Kidney (tissue), 14 donors: Measurements from ENCODE around the gene NYNRIN. TPM values are rescaled to one million over a fixed set of nuclear protein-coding genes. Genes with fewer than 3 reads are reported as not detected.
"Not testable (repeated sequence)": the region's sequence is repeated elsewhere in the genome, so short reads cannot be mapped to it uniquely, and the experiment has no call there.

Source experiments
- DNase-seq, 5 donors: peaks; one replicate each; pipeline ENCODE4 v3.0.0-alpha.2; 2013 to 2020
- FAIRE-seq: peaks from 2 replicates; lab custom pipeline; 2012; peaks lifted over from hg19 to GRCh38; lab: Jason Lieb, UNC
- H3K27ac ChIP-seq, 2 donors: one replicate each; pipeline ENCODE4 v1.7.0; 2013; ENCODE audit warnings: low read depth in 2 of 2, low read length in 2 of 2, inconsistent platforms in 1 of 2
- H3K27me3 ChIP-seq: one replicate; pipeline ENCODE4 v1.7.1; 2013; ENCODE audit warnings: low read length, inconsistent platforms; ENCODE audit not compliant: control insufficient read depth, insufficient read depth
- H3K36me3 ChIP-seq, 3 donors: one replicate each; pipeline versions ENCODE4 v1.7.0 to v1.7.1; 2013; ENCODE audit warnings: low read length in 3 of 3, control low read depth in 1 of 3, inconsistent platforms in 1 of 3; ENCODE audit not compliant: insufficient read depth in 3 of 3, control insufficient read depth in 2 of 3
- H3K4me1 ChIP-seq, 3 donors: one replicate each; pipeline versions ENCODE4 v1.7.0 to v1.7.1; 2013; ENCODE audit warnings: low read length in 3 of 3, inconsistent platforms in 1 of 3, low read depth in 1 of 3; ENCODE audit not compliant: control insufficient read depth in 2 of 3, insufficient read depth in 2 of 3
- H3K4me3 ChIP-seq, 3 donors: one replicate each; pipeline versions ENCODE4 v1.7.0 to v1.8.1; 2013; ENCODE audit warnings: low read length in 3 of 3, control low read depth in 1 of 3, inconsistent platforms in 1 of 3
- H3K9ac ChIP-seq, 3 donors: one replicate each; pipeline versions ENCODE4 v1.7.0 to v1.7.1; 2013; ENCODE audit warnings: low read length in 3 of 3, control low read depth in 1 of 3, inconsistent platforms in 1 of 3
- H3K9me3 ChIP-seq, 3 donors: one replicate each; pipeline versions ENCODE4 v1.7.0 to v1.7.1; 2013; ENCODE audit warnings: low read length in 3 of 3, control low read depth in 1 of 3, inconsistent platforms in 1 of 3; ENCODE audit not compliant: control insufficient read depth in 2 of 3, insufficient read depth in 1 of 3
- intact Hi-C: fragments of 100-400 bp; cut with DNase I; formaldehyde crosslinking; loops from one replicate; pipeline ENCODE4 v1.11.1; 2022
- polyA plus RNA-seq: library from polyadenylated mRNA; stranded (reverse); fragments of 350-450 nt; fragmentation: Illumina TruSeq; extraction: RNeasy Lipid Tissue Mini Kit (QIAGEN cat#74804); gene quantifications from one replicate; pipeline ENCODE4 v1.2.3, GENCODE V29; 2014; ENCODE audit warnings: low read depth, low replicate concordance; ENCODE audit not compliant: insufficient read depth
- total RNA-seq: library from RNA; stranded (reverse); fragmentation: NEBNext Ultra II Directional; extraction: Animal tissue kit (Norgen Biotek cat#: 25700); gene quantifications from one replicate; pipeline ENCODE4 v1.2.1, GENCODE V29; 2021
- TF ChIP-seq, protein P1 (sequence below): IDR thresholded peaks from 3 replicates; pipeline ENCODE4 v1.5.1; 2012; ENCODE audit warnings: mild to moderate bottlenecking, moderate library complexity, borderline replicate concordance; ENCODE audit not compliant: insufficient read depth; ENCODE audit errors: extremely low read depth
- donor health status: control.
- donor health status: control.
- donor health status: control.
- donor health status: control.
- donor health status: control.
- donor health status: DM: yes; HTN: yes; CAD: no.
- donor health status: Normal renal cell carcinoma (clear cell type).

NYNRIN gene
- total and polyA plus RNA-seq, 2 donors from 2014 or later: 4.4 to 12.1 TPM

DNA sequence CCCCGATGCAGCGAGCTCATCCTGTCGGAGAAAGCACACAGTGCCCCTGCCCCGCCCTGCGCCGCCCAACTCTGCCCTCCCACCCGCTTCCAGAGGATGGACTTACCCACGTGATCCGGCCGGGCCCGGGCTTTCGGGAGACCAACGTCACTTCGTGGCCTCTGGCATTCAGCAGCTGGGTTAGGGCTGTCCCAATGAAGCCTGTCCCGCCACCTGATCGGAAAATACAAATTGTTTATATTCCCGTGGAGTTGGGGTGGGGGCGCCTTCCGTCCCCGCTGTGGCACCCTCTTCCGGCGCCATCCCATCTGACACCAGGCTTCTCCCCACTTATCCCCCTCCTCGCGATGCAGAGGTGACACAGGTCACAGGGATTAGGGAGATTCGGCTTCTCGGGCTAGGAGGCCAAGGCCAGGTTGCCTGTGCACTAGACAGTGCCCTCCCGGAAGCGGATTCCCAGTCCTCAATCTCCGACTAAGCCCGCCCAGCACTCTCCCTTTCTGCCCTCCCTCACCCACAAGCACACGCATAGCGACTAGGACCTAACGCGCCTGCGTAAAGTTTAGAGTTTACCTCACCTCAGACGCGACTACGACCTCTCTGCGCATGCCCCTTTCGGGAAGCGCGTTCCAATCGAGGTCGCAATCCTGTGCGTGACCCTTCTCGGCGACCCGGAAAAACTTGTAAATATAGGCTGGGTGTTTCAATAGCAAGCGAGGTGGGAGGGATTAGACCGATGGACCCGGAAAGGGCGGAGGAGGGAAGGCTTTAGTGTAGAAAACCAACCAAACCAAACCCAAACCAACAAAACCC, 43.6 kb downstream of the NYNRIN start, which contains the start of gene SDR39U1:
Gene SDR39U1 (minus strand): TSS at position 537 of the 813 bp plus-strand sequence. CDS start 7 bp downstream, at position 530.
- peak; percentile 97 for FAIRE-seq
- TF ChIP-seq, protein P1, sequence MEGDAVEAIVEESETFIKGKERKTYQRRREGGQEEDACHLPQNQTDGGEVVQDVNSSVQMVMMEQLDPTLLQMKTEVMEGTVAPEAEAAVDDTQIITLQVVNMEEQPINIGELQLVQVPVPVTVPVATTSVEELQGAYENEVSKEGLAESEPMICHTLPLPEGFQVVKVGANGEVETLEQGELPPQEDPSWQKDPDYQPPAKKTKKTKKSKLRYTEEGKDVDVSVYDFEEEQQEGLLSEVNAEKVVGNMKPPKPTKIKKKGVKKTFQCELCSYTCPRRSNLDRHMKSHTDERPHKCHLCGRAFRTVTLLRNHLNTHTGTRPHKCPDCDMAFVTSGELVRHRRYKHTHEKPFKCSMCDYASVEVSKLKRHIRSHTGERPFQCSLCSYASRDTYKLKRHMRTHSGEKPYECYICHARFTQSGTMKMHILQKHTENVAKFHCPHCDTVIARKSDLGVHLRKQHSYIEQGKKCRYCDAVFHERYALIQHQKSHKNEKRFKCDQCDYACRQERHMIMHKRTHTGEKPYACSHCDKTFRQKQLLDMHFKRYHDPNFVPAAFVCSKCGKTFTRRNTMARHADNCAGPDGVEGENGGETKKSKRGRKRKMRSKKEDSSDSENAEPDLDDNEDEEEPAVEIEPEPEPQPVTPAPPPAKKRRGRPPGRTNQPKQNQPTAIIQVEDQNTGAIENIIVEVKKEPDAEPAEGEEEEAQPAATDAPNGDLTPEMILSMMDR: no peak

DNA sequence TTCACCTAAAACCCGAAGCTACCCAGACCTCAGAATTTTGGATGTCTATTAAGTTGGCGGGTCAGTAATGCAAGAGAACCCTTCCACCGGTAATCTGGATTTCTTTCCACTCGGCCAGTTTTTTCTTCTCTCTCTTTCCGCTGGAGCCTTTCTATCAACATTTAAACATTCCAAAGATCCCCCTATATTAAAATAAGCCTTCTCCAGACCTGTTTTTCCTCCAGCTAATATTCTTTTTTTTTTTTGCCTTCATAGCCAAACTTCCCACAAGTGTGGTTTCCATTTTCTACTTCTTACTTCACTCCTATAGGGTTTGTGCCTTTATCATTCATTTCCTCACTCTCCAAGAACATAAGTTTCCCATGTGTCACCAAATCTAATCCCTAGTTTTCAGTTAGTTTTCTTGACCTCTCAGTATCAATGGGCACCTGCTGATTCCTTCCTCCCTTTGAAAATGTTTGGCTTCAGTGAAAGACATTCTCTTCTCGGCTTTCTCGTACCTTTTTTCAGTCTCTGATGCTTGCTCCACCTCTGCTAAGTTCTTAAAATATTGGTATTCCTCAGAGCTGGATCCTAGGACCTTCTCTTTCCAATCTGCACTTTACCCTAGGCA, 44.4 kb downstream of the NYNRIN start:
- H3K36me3 ChIP-seq: peaks cover 2 to 26% (median 19%) of the 10 kb centered on the region in 3 donors
- intact Hi-C loops: no loop called here
- no peak for FAIRE-seq
- peak overlapping the region; percentile 85 to 95 (median 91) for H3K4me3 ChIP-seq
- H3K4me1 ChIP-seq: peaks cover 3 to 10% (median 5%) of the 10 kb centered on the region in 3 donors
- peak in 1 of 5 donors; percentile 32 for DNase-seq
- H3K27me3 ChIP-seq: no peaks in the 10 kb centered on the region
- TF ChIP-seq, protein P1: no peak
- H3K9me3 ChIP-seq: no peaks in the 10 kb centered on the region
- peak overlapping the region; percentile 38 to 96 (median 64) for H3K9ac ChIP-seq
- H3K27ac ChIP-seq: peak overlapping the region in 1 of 2 donors; percentile 99

More for the DNA sequence above, 43.6 kb downstream of the NYNRIN start, which contains the start of gene SDR39U1:
- intact Hi-C loops: no loop called here
- Histone ChIP-seq H3K27me3 (no peaks in the 10 kb centered on the region), H3K9me3 (no peaks in the 10 kb centered on the region), H3K27ac (peak within 1 kb of the TSS; percentile 97 to 99), H3K36me3 (peaks cover 5 to 33% (median 26%) of the 10 kb centered on the region in 3 donors), H3K4me1 (peaks cover 3 to 10% (median 5%) of the 10 kb centered on the region in 3 donors), H3K9ac (peak within 1 kb of the TSS; percentile 64 to 96 (median 70)), H3K4me3 (peak within 1 kb of the TSS; percentile 85 to 95 (median 91))
- DNase-seq: peak; percentile 98 to 100 (median 99)

DNA sequence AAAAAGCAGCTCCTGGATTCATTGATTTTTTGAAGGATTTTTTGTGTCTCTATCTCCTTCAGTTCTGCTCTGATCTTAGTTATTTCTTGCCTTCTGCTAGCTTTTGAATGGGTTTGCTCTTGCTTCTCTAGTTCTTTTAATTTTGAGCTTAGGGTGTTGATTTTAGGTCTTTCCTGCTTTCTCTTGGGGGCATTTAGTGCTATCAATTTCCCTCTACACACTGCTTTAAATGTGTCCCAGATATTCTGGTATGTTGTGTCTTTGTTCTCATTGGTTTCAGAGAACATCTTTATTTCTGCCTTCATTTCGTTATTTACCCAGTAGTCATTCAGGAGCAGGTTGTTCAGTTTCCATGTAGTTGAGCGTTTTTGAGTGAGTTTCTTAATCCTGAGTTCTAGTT, 52.0 kb downstream of the NYNRIN start:
- H3K9ac ChIP-seq, H3K36me3 ChIP-seq, H3K27ac ChIP-seq, H3K4me3 ChIP-seq, H3K4me1 ChIP-seq, FAIRE-seq, H3K27me3 ChIP-seq, intact Hi-C loops, H3K9me3 ChIP-seq, DNase-seq: not testable (repeated sequence)

DNA sequence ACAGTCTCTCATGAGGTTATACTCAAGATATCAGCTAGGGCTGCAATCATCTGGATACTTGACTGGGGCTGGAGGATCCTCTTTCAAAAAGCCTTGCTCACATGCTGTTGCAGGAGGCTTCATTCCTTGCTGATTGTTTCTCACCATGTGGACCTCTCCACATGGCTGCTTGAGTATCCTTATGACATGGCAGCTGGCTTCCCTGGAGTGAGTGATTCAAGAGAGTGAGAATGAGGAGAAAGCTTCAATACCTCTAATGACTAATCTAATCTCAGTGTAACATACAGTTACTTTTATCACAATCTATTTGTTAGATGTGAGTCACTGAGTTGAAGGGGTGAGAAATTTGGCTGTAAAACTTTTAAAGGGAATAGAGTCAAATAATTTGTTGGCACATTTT, 58.2 kb downstream of the NYNRIN start:
- no peak for DNase-seq
- Histone ChIP-seq H3K9ac (no peak overlapping the region), H3K4me1 (no peaks in the 10 kb centered on the region), H3K36me3 (peaks cover 0 to 4% (median 0%) of the 10 kb centered on the region in 3 donors), H3K4me3 (no peak overlapping the region), H3K9me3 (no peaks in the 10 kb centered on the region), H3K27me3 (no peaks in the 10 kb centered on the region), H3K27ac (no peak overlapping the region)
- FAIRE-seq: no peak
- TF ChIP-seq, protein P1: no peak
- intact Hi-C loops: no loop called here
